Lung microvascular endothelial cell (primary cell): ENCODE results near the gene CACNA1C. TPM values are rescaled to one million over a fixed set of nuclear protein-coding genes. Genes with fewer than 3 reads are reported as not detected.

Experiments
- DNase-seq, 2 donors: peaks; one replicate each; pipeline versions ENCODE4 v3.0.0 to v3.0.0-alpha.2; 2010; ENCODE audit warnings: low read depth in 2 of 2
- total RNA-seq: library from RNA; depleted of rRNA; stranded (reverse); fragments of >200 nt; gene quantifications from 2 replicates; pipeline ENCODE4 v1.2.1, GENCODE V29; 2014

CACNA1C gene
- total RNA-seq, 1 donor from 2014 or later, result under 0.01 TPM

DNA sequence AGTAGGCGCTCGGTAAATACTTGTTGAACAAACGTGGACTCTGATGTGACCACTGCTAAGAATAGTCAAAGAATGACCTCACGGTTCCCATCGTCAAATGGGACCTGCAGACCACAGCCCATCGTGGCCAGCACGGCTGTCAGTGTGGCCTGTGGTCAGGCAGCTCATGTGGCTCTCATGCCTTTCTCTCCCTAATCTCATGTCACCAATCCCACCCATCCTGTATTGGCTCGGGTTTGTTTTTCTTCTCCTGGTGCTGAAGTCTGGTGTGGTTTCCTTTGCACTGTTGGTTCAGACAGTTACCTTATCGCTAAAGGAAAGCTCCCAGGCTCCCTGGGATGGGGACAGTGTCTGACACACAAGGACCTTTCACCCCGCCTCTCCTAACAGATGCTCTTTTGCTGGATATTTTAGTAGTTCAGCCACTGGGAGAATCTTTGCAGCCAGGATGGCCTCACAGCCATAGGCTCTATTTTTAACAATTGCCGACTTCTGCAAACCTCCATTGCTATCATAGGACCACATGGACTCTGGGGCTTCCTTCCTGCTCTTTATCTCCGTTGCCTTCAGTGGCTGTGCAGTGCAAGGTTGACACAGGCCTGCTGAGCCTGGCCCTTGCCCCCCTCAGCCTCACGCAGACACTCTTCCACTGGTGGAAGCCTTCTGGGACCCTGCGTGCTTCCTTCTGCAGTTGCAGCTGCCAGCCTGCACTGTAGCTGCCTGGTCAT is 448.8 kb downstream of the CACNA1C start:
- DNase-seq, result peak; percentile 19 to 69

DNA sequence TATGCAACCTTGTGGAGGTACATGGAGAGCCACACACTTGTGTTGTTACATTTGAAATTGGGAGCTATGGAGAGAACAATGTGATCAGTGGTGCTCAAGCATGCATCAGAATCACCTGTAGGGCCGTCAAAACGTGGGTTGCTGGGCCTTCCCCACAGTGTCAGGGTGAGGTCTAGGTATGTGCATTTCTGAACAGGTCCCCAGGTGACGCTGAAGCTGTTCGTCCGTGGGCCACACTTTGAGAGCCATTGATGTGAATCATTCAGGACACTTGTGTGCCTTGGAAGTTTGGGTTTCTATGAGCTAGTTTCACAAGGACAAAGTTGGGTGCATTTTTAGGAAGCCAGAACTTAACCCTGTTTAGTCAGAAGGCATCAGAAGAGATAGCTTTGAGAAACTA is 450.2 kb downstream of the CACNA1C start:
- no peak for DNase-seq

DNA sequence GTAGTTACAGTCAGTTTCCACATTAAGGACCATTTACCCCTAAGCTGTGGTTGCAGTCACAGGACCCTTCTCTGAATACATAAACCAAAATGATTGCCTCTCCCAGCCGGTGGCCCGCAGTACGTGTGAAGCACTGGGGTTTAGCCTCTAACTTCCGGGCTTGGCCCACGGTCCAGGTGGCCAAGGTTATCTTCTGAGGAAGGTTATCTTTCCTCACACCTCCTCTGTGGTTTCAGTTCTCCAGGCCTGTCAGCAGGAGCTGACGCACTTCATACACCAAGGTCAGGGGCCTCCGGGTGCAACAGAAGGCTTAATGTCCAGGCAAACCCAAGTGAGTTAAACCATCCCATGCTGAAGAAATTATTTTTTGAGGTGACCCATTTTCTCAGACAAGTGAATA is 451.0 kb downstream of the CACNA1C start:
- DNase-seq, result no peak

DNA sequence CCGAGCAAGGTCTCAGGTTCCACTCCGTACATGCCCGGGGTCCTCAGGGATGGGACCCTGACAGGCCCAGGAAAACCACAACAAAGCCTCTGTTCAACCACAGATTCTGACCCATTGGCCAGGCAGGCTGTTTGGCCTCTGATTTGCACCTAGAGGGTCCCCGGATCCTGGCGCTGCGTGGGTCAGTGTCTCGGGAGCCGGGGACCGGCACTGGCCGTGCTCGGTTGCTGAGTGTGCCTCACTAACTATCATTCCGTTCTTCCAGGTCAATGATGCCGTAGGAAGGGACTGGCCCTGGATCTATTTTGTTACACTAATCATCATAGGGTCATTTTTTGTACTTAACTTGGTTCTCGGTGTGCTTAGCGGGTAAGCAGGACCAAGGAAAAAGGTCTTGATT is 451.8 kb downstream of the CACNA1C start:
- no peak for DNase-seq

DNA sequence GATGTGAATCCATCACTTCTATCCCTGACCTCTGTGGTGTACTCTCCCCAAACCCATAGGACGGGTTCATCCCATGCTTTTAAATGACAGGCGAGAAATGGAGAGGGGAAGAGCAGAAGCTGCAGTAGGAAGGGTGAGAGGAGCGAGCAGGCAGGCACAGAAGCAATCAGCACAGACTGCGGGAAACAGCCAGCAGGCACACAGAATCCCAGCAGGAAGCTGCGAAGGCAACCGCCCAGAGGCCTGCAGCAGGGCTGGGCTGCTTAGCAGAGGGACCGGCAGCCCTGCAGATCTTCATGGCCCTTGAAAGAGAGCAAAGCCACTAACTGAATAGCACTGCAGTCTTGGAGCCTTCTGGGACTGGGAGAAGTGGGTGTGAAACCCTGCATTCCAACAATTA is 455.0 kb downstream of the CACNA1C start:
- no peak for DNase-seq

DNA sequence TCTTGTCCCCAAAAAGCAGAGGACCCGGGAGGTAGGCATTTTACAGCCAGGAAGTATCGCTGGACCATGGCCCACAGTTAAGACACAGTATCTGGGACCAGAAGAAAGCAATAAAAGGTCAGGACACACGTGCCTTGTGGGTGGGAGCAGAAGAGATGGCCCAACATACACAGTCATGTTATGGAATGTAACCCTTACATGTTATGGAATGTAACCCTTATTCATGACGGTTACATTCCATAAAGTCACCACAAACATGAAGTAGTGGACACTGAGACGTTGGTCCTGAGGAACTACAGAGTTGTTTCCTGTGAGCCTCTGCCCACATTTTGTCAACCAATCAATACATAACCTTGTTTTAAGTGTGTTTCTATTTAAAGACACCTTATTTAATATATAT is 456.4 kb downstream of the CACNA1C start:
- no peak for DNase-seq

DNA sequence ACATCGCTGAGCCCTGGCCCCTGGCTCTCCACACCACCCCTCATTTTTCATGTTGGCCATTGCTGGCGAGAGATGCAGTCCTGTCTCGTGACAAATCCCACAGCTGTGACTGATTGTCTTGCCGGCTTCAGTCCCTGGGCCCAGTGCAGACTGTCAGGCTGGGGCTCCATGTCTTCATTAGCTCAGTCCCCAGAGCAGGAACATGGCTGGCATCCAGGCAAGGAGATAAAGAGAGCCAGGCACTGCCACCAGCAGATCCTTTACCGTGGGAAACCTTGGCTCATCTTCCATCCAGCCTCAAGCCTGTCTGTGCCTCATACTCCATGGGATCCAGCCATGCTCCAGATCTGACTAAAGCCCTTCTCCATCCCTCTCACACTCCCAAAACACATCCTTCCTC is 457.3 kb downstream of the CACNA1C start:
- DNase-seq, result no peak

DNA sequence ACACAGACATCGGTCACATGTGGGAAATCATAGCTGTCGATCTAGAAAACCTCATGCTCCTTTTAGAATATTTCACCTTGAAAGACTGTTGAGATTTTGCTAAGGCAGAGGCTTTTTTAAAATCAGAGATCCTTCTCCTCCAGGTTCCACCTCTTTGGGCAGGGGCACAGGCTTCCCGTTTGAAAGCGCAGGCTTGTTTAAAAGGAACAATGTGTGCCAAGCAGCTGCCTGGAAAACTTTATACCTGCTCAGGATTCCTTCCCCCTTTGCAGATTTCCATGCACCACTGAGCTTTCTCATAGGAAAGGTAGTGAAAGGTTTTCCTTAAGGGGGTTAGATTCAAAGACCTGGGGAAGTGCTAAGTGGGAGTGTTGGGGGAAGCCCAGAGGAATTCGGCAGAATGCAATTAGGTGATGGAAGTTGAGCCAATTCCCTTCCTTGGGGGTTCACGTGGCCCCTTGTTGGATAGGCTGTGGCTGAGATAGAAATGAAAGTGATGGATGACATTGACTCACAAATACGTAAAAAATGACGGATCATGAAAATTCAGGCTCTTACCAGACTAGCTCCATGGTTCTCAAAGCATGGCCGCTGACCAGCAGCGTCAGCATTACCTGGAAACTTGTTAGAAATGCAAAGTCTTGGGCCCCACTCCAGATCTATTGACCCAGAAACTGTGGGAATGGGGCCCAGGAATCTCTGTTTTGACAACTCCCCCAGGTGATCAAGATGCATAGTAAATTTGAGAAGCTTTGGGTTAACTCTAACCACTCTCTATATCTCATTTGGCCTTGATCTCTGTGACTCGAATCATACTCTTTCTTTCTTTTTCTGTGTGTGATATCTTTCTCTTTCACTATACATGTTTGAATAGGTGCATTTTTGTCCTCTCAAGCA is 460.6 kb downstream of the CACNA1C start:
- DNase-seq, result no peak

DNA sequence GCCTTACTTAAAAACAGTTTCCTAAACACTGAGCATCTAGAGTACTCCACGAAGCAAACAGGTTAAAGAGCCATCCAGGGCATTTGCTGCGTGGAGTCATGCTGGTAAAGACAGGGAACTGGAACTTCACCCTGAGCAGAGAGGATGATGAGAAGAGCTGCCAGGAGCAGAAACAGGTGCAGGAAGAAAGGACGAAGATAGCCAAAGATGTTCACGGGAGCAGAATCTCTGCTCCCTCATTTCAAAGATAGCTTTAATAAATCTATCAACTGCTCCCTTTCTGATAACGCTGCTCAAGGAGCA is 461.2 kb downstream of the CACNA1C start:
- DNase-seq, result no peak

DNA sequence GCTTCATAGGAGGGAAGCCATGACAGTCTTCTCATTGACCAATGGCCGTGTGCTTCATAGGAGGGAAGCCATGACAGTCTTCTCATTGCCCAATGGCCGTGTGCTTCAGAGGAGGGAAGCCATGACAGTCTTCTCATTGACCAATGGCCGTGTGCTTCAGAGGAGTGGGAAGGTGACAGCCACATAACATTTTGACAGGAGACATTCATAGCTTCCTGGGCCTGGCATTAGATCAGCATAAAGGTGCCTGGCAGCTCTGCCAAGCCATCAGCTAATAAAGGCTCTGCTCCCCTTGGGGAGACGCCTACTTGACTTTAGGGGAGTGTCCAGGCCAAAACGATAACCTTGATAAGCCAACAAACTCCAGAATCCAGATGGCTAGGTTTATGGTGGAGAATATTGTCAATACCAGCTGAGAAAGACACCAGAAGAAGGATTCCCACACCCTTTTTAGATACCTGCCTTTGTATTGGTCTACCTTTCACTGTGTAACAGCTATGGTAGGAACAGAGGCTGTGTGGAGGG is 468.0 kb downstream of the CACNA1C start:
- no peak for DNase-seq

DNA sequence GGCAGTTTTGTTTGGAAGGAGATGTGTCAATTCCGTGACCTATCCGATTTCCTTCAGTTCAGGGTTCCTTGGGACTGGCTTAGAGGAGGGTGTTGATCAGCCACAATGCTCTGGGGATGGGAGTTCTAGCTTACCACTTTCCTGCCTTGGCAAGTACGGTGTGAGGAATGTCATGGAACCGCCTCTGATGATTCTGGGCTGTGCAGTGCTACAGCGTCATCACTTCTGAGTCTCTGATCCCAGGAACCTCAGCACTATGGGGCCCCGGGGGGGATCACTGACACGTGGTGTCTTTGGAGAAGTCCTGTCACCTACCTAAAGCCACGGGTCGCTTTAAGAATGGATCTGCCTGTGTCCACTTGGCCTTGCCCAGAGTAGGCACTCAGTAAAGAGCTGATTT is 470.5 kb downstream of the CACNA1C start:
- DNase-seq, result no peak

DNA sequence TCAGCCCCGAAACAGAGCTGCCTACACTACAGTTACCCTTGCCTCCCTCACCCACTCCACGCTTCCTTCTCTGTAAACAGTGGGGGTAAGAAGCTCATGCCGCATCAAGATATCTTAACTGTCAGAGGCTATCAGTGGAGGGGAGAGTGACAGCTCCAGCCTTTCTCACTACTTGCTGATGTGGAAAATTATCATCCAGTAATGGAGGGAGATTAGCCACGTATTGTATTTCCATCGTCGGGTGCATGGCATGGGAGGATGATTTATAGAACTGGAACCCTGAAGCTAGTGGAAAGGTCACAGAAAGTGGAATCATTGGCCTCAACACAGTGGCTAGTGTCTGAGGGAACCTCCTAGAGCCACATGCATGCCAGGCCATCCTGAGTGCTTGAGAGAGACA is 471.1 kb downstream of the CACNA1C start:
- DNase-seq, result no peak

DNA sequence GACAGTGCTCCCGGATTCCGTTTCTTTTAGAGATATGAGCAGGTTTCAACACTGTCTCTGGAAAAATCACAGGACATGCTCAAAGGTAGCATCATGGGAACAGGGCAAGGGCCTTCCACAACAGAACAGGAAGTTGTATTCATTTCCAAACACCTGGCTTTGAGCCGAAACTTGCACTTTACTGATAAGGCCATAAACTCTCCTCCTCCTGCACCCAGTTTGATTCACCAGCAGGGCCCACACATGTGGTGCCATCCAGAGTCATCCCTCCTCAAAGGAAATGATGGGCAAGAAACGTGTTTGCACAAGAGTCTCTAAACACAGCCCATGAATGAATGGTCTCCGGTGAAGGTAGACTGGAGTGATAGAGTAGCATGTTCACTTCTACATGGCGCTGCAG is 473.6 kb downstream of the CACNA1C start:
- DNase-seq, result no peak

DNA sequence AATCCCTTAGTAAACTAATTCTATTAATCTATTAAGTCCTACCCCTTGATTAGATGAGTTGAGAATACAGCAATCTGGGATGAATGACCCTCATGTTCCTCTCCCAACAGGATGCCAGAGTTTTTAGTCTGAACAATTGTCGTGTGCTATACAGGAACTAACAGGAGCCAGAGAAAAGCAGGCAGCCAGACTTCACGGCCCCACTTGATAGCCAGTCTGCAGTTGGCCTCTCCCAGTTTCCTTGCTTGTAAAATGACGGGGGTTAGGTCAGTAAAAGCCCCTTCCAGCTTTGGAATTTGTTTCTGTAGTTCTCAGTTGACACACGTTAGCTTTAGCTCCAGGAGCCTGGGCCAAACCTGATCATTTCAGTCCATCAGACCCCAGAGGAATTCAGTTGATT is 475.2 kb downstream of the CACNA1C start:
- peak in 1 of 2 donors; percentile 47 for DNase-seq

DNA sequence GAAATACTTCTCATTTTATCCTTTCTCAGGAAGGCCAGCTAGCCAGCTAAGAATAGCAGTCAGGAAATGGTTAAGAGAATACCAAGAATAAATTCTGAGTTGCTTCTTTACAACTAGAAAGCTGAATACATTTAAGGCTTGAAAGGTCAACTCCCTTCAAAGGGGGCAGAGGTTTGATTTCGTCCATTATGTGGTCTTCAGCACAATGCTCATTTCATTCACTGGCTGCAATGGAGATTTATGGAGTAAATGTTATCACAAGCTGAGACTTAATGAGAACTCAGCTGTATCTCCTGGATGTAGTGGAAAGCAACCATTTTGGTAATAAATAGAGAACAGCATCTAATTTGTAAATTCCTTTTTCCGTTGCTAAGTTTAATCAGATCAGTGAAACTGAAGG is 477.0 kb downstream of the CACNA1C start:
- no peak for DNase-seq

DNA sequence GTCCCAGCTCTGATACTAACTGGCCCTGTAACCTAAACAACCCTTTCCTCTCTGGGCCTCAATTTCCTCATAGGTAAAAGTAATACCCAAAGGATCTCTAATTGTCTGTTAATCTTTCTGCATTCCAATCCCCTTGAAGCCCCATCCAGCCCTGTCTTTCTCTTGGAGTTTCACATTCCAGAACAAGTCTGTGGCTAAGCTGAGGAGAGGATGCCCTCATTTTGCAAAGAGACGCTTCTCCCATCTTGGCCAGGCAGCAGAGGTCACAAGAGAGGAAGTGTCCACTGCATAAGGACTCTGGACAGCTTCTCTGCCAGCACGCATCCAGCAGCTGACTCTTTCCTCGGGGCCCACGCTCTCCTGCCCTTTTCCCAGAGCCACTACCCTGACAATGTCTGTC is 478.6 kb downstream of the CACNA1C start:
- DNase-seq, result no peak

DNA sequence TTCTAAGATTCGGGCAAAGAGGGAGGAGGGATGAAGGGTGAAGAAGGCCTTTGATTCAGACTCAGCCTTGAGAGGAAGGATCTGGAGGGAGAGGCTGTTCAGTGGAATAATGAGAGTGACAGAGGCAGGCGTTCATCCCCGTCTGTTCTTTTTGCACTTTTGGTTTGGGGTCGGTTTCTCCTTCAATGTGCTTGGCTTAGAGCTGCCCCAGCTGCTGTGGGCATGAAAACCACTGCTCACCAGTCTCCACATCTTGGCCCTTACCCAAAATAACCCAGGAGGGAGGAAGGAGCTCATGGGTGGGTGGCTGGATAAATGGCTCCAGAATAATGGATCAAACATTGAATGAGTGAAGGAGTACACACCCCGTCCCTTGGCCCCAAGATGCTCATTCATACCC is 480.2 kb downstream of the CACNA1C start:
- DNase-seq, result no peak

DNA sequence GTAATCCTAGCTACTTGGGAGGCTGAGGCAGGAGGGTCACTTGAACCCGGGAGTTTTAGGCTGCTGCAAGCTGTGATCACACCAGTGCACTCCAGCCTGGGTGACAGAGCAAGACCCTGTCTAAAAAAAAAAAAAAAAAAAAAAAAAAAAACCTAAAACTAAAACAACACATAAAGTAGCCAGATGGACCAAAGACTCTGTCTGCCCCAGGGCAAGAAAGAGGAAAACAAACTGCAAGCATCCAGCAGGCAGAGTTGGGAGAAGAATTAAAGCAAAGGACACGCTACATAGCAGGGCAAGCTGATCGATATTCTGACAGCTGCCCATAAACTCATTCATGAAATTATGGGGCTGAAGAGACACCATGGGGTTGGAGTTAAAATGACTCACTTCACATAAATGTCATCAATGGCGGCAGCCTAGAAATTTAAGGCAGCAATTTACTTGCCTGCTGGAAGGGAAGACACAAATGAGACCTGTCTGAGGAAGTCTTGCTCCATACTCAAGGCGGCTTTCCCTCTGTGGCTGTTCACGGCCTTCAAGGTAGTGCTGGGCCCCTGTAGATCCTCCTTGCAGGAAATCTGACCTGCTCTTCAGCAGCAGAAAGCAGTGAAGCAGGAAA is 482.9 kb downstream of the CACNA1C start:
- DNase-seq, result no peak

DNA sequence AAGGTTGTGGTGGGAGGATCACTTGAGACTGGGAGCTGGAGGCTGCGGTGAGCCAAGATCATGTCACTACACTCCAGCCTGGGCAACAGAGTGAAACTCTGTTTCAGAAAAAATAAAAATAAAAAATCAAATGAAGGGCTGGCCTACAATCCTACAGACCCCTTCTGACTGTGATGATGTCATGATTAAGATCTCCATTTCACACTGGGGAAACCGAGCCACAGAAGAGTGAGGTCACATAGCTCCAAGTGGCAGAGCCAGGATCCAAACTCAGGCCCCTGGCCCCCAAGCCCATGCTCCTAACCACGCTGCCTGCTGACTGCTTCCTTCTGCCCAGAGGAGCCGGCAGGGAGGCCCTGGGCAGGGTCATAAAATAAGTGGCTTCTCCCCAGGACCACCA is 483.9 kb downstream of the CACNA1C start:
- DNase-seq, result no peak

DNA sequence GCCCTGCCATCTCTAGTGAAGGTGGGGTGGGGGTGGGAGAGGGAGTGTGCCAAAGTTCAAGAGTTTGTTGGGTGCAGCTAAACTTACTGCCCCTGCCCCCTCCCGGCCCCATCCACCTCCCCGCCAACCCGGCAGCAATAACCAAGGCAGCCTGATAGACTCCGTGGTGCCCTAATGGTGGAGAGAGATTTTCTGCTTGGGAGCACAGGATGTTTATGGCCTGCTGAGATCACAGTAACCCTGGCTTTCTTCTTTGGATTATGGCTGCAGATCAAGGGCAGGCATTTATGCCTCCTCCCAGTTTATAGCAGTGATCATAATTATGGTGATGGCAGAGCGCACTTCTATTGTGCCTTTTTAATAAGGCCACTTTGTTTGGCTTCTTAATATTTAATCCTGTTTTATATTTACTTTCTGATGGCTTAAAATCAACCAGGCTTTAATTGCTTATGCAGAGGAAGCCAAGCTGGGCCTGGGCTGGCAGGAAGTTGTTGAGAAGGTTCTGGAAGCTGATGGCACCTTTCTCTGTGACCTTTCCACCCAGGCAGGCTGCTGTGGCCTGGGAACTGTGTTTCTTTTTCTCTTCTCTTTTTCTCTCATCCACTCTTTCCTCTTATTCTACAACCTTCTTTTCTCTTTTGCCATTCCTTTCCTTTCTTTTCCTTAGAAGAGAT is 485.2 kb downstream of the CACNA1C start:
- no peak for DNase-seq

DNA sequence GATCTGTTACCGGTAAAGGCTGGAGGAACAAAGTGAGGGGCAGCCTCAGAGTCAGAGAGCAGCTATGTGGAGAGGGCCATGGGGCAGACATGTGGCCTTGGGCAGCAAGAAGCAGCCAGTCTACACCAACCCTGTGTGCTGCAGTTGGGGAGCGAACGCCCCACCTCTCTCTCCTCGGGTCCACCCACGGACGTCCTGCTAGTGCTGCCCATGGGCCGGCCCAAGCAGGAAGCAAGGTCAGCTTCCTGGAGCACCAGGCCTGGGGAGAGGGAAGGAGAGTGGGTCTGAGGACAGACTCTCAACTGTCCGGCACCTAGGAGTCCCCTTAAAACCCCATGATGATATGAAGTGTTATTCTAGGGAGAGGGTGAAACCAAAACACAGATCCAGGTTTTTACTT is 487.2 kb downstream of the CACNA1C start:
- peak in 1 of 2 donors; percentile 29 for DNase-seq

DNA sequence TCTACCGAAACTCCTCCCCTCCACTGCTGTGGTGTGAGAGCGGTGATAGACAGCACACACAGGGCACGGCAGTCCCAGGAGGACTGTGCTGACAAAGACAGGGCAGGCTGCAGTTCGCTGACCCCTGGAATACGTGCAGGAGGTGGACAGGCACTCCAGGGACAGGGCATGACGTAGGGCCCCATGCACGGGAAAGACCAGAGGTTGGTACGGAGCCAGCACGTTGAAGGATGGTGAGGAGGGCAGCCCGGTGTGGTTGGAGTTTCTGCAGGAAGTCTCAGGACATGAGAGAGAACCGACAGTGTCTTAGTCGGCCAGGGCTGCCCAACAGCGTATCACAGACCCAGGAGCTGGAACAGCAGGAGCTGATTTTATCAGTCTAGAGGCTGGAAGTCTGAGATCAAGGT is 487.8 kb downstream of the CACNA1C start:
- DNase-seq, result peak in 1 of 2 donors; percentile 21
